AG04450 (cell line): ENCODE measurements around the gene PRKAG1. TPM values are rescaled to one million over a fixed set of nuclear protein-coding genes. Genes with fewer than 3 reads are reported as not detected.

Experiments
- CTCF ChIA-PET: fragments of 300-600, 350-600 bp; formaldehyde crosslinking; extraction: SDS; loops from one replicate; lab custom pipeline; 2022; ENCODE audit warnings: antibody characterized with exemption, inconsistent platforms; lab: Charles Lee
- POLR2A ChIA-PET: fragments of 350-600 bp; formaldehyde crosslinking; extraction: SDS; loops from one replicate; lab custom pipeline; 2021; ENCODE audit warnings: antibody characterized with exemption, inconsistent platforms; lab: Yijun Ruan, JAX
- DNase-seq: peaks from one replicate; pipeline ENCODE4 v3.0.0-alpha.2; 2011; ENCODE audit warnings: low read depth, low spot score
- H3K27ac ChIP-seq: one replicate; pipeline ENCODE4 v1.5.1; 2012; ENCODE audit warnings: low read depth, low read length, control low read depth
- H3K27me3 ChIP-seq: one replicate; pipeline ENCODE4 v1.6.0; 2012; ENCODE audit warnings: low read length; ENCODE audit not compliant: control insufficient read depth, insufficient read depth
- H3K4me3 ChIP-seq: 2 replicates; pipeline ENCODE4 v1.5.1; 2011; ENCODE audit warnings: mild to moderate bottlenecking, low read depth, low read length, control low read depth
- H3K9me3 ChIP-seq: 2 replicates; pipeline ENCODE4 v1.5.1; 2012; ENCODE audit warnings: low read length; ENCODE audit not compliant: control insufficient read depth, insufficient read depth
- CTCF ChIP-seq: IDR thresholded peaks from 2 replicates; pipeline ENCODE4 v1.5.1; 2011; ENCODE audit warnings: low read depth, low read length, control low read depth, inconsistent platforms
- polyA plus RNA-seq: library from polyadenylated mRNA; depleted of rRNA; stranded (reverse); fragments of >200 nt; gene quantifications from 2 replicates; pipeline ENCODE4 v1.2.3, GENCODE V29; 2011

Gene PRKAG1
- polyA plus RNA-seq, 1 experiment, result 130 TPM

- ChIA-PET CTCF (interaction anchor here (3.1 kb wide), 1 partner anchor 10 kb away, joined by 12 read pairs; no protein-coding TSS in a partner anchor), POLR2A (no interaction called here)
- Histone ChIP-seq H3K27me3 (no peaks in the 10 kb centered on the region), H3K9me3 (no peaks in the 10 kb centered on the region; the same call in 1 of the 2 replicates), H3K27ac (no peak overlapping the region), H3K4me3 (no peak overlapping the region)
- no peak for TF ChIP-seq CTCF
- no peak for DNase-seq
Observed at GRCh38 chr12:49054096-49054495, 35.5 kb upstream of the PRKAG1 start.

GRCh38 chr12:49052451-49053208 is 34.1 kb upstream of the PRKAG1 start:
- ChIA-PET CTCF (interaction anchor here (0.6 kb wide), 1 partner anchor 9 kb away, joined by 3 read pairs; no protein-coding TSS in a partner anchor), POLR2A (no interaction called here)
- H3K27ac ChIP-seq, result no peak overlapping the region
- H3K9me3 ChIP-seq, result no peaks in the 10 kb centered on the region; the same call in 1 of the 2 replicates
- no peaks in the 10 kb centered on the region for H3K27me3 ChIP-seq
- DNase-seq, result no peak
- TF ChIP-seq CTCF, result no peak
- H3K4me3 ChIP-seq, result no peak overlapping the region

- Histone ChIP-seq H3K27ac (no peak overlapping the region), H3K27me3 (no peaks in the 10 kb centered on the region), H3K4me3 (no peak overlapping the region), H3K9me3 (no peaks in the 10 kb centered on the region; the same call in 1 of the 2 replicates)
- POLR2A ChIA-PET, result no interaction called here
- no peak for TF ChIP-seq CTCF
- DNase-seq, result no peak
- CTCF ChIA-PET, result interaction anchor here (0.6 kb wide), 1 partner anchor 8 kb away, joined by 3 read pairs; no protein-coding TSS in a partner anchor
Observed at GRCh38 chr12:49051777-49052438, 33.3 kb upstream of the PRKAG1 start.

GRCh38 chr12:49051373-49051764 is 32.8 kb upstream of the PRKAG1 start:
- Histone ChIP-seq H3K9me3 (no peaks in the 10 kb centered on the region; the same call in 1 of the 2 replicates), H3K4me3 (no peak overlapping the region), H3K27me3 (no peaks in the 10 kb centered on the region), H3K27ac (no peak overlapping the region)
- POLR2A ChIA-PET, result no interaction called here
- CTCF ChIA-PET, result no interaction called here
- no peak for DNase-seq
- no peak for TF ChIP-seq CTCF
